CD4-positive, alpha-beta T cell treated with Interleukin-1 beta for 1 hour (primary cell): Measurements from ENCODE around the gene SH3PXD2A.
"Not testable (repeated sequence)": the region's sequence is repeated elsewhere in the genome, so short reads cannot be mapped to it uniquely, and the experiment has no call there.

ENCODE experiments used
- DNase-seq, 2 donors: peaks; one replicate each; pipeline ENCODE4 v3.0.0-alpha.2; 2020 to 2022

Gene SH3PXD2A

GRCh38 chr10:103763374-103764202 lies 91.8 kb downstream of the SH3PXD2A start:
- DNase-seq = peak; percentile 27 to 33

- no peak for DNase-seq
Observed at GRCh38 chr10:103762916-103763315, 92.5 kb downstream of the SH3PXD2A start.

- no peak for DNase-seq
Observed at GRCh38 chr10:103762162-103762561, 93.2 kb downstream of the SH3PXD2A start.

GRCh38 chr10:103761075-103761920 lies 94.1 kb downstream of the SH3PXD2A start:
- no peak for DNase-seq

- not testable (repeated sequence) for DNase-seq
Observed at GRCh38 chr10:103760233-103760632, 95.1 kb downstream of the SH3PXD2A start.

GRCh38 chr10:103759100-103759781 lies 96.1 kb downstream of the SH3PXD2A start:
- no peak for DNase-seq

- DNase-seq = no peak
Observed at GRCh38 chr10:103758294-103758681, 97.1 kb downstream of the SH3PXD2A start.

GRCh38 chr10:103757531-103758293 lies 97.7 kb downstream of the SH3PXD2A start:
- DNase-seq = peak in 1 of 2 donors; percentile 31

GRCh38 chr10:103756277-103756869 lies 99.0 kb downstream of the SH3PXD2A start:
- no peak for DNase-seq

GRCh38 chr10:103752680-103753248 lies 102.6 kb downstream of the SH3PXD2A start:
- peak in 1 of 2 donors; percentile 24 for DNase-seq

- no peak for DNase-seq
Observed at GRCh38 chr10:103751667-103752290, 103.6 kb downstream of the SH3PXD2A start.

GRCh38 chr10:103750836-103751235 lies 104.5 kb downstream of the SH3PXD2A start:
- DNase-seq = no peak

- no peak for DNase-seq
Observed at GRCh38 chr10:103749779-103750178, 105.6 kb downstream of the SH3PXD2A start.

- DNase-seq = no peak
Observed at GRCh38 chr10:103748020-103748419, 107.4 kb downstream of the SH3PXD2A start.

- no peak for DNase-seq
Observed at GRCh38 chr10:103747193-103747865, 108.0 kb downstream of the SH3PXD2A start.

- no peak for DNase-seq
Observed at GRCh38 chr10:103746598-103746997, 108.8 kb downstream of the SH3PXD2A start.

- peak; percentile 13 to 55 for DNase-seq
Observed at GRCh38 chr10:103745341-103746247, 109.8 kb downstream of the SH3PXD2A start.

- DNase-seq = no peak
Observed at GRCh38 chr10:103742824-103743223, 112.6 kb downstream of the SH3PXD2A start.

- no peak for DNase-seq
Observed at GRCh38 chr10:103740611-103741010, 114.8 kb downstream of the SH3PXD2A start.
